NCI-H146 (cell line): ENCODE data around the gene HSPD1.
"Not testable (repeated sequence)": the region's sequence is repeated elsewhere in the genome, so short reads cannot be mapped to it uniquely, and the experiment has no call there.

ENCODE experiments used
- DNase-seq: peaks from one replicate; lab custom pipeline; 2025; lab: John Stamatoyannopoulos, UW

Gene HSPD1

GRCh38 chr2:197496695-197497094 lies 2.9 kb downstream of the HSPD1 start:
- no peak for DNase-seq

- no peak for DNase-seq
Observed at GRCh38 chr2:197495433-197496134, 4.1 kb downstream of the HSPD1 start.

GRCh38 chr2:197487385-197487784 lies 12.3 kb downstream of the HSPD1 start:
- no peak for DNase-seq

- no peak for DNase-seq
Observed at GRCh38 chr2:197486175-197486574, 13.5 kb downstream of the HSPD1 start.

- DNase-seq: not testable (repeated sequence)
Observed at GRCh38 chr2:197484248-197484647, 15.4 kb downstream of the HSPD1 start.

GRCh38 chr2:197480165-197481036 lies 19.2 kb downstream of the HSPD1 start:
- DNase-seq: no peak

- no peak for DNase-seq
Observed at GRCh38 chr2:197477797-197478196, 21.8 kb downstream of the HSPD1 start.

GRCh38 chr2:197472166-197472565 lies 27.5 kb downstream of the HSPD1 start:
- no peak for DNase-seq

GRCh38 chr2:197464175-197464574 lies 35.5 kb downstream of the HSPD1 start:
- no peak for DNase-seq

GRCh38 chr2:197461057-197461456 lies 38.6 kb downstream of the HSPD1 start:
- no peak for DNase-seq

- DNase-seq: no peak
Observed at GRCh38 chr2:197460649-197461048, 39.0 kb downstream of the HSPD1 start.

- DNase-seq: no peak
Observed at GRCh38 chr2:197455428-197455827, 44.2 kb downstream of the HSPD1 start.

- no peak for DNase-seq
Observed at GRCh38 chr2:197454923-197455322, 44.7 kb downstream of the HSPD1 start.

GRCh38 chr2:197453914-197454398 lies 45.7 kb downstream of the HSPD1 start:
- no peak for DNase-seq

- DNase-seq: peak; percentile 98
Observed at GRCh38 chr2:197453123-197453913, 46.3 kb downstream of the HSPD1 start, which contains the start of gene COQ10B. Gene COQ10B (plus strand): TSS chr2:197453552. CDS start chr2:197453561, 9 bp downstream.

GRCh38 chr2:197452754-197453122 lies 46.9 kb downstream of the HSPD1 start:
- no peak for DNase-seq

- DNase-seq: not testable (repeated sequence)
Observed at GRCh38 chr2:197450935-197451358, 48.7 kb downstream of the HSPD1 start.

- no peak for DNase-seq
Observed at GRCh38 chr2:197450465-197450864, 49.2 kb downstream of the HSPD1 start.

GRCh38 chr2:197446844-197447243 lies 52.8 kb downstream of the HSPD1 start:
- DNase-seq: no peak

- DNase-seq: no peak
Observed at GRCh38 chr2:197445746-197446145, 53.9 kb downstream of the HSPD1 start.

- DNase-seq: no peak
Observed at GRCh38 chr2:197442857-197443256, 56.8 kb downstream of the HSPD1 start.

- no peak for DNase-seq
Observed at GRCh38 chr2:197437380-197437779, 62.3 kb downstream of the HSPD1 start.
